Kidney glomerular epithelial cell (primary cell): Measurements from ENCODE around the gene TIAM1.

ENCODE experiments used
- DNase-seq: peaks from one replicate; lab custom pipeline; 2025; lab: John Stamatoyannopoulos, UW

Gene TIAM1

GRCh38 chr21:31164713-31165694 lies 179.1 kb downstream of the TIAM1 start:
- no peak for DNase-seq

- no peak for DNase-seq
Measured at GRCh38 chr21:31162827-31163226, 181.2 kb downstream of the TIAM1 start.

DNA sequence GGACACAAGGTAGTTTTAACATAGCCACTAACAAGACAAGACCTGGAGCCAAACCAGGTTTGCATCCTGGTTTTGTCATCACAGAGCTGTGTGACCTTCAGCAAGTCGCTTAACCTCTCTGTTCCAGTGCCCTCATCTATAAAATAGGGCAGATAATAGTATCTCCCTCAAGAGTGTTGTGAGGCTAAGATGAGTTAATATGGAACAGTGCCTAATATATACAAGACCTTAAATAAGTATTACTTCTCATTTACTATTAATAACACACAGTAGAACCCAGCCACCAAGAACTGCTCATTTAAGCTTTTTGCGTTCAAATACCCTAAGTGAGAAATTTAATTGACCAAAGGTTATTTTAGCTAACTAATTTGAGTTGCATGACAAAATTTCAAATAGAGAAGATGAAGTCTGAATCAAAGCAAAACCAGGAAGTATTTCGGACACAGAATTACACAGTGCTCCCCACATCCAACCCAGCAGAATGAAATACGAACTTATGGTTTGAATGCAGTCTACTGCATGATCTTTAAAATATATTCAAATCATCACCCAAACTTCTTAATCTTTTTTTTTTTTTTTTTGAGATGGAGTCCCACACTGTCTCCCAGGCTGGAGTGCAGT lies 181.9 kb downstream of the TIAM1 start:
- DNase-seq: no peak

- DNase-seq: peak; percentile 50
Measured at GRCh38 chr21:31161157-31161556, 182.9 kb downstream of the TIAM1 start.

DNA sequence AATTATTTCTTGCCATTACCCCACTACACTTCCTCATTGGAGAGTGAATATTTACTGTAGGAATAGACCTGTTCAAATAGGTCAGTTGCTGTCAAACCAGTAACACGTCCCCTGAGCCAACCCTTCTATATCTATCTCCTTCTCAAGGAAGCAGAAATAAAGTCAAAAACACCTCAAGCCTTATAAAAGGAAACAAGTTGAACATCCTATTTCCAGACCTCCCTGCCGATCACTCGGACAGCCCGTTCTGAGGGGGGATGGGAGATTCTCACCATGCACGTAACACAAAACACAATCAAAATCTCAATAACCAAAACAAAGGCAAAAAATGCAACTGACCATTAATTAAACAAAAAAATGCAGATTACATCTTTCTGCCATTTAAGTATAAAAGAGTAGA lies 184.3 kb downstream of the TIAM1 start:
- DNase-seq: no peak

- DNase-seq: no peak
Measured at GRCh38 chr21:31158789-31159581, 185.1 kb downstream of the TIAM1 start.

- peak; percentile 19 for DNase-seq
Measured at GRCh38 chr21:31157756-31158155, 186.3 kb downstream of the TIAM1 start.

DNA sequence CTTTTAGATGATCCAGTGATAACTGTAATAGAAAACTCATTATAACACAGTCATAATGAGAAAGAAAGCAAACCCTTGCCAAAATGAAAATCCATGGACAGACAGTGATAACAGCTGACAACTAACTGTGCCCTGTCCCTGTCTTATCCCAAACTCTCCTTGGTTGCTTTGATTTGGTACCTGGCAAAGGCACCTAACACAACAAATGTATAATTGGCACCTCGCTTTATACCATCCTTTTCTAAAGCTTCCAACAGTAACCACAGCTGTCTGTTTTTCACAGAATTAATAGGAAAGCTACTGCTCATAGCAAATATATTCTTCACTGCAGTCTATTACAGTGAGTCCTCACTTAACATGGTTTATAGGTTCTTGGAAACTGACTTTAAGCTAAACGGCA lies 187.4 kb downstream of the TIAM1 start:
- no peak for DNase-seq

DNA sequence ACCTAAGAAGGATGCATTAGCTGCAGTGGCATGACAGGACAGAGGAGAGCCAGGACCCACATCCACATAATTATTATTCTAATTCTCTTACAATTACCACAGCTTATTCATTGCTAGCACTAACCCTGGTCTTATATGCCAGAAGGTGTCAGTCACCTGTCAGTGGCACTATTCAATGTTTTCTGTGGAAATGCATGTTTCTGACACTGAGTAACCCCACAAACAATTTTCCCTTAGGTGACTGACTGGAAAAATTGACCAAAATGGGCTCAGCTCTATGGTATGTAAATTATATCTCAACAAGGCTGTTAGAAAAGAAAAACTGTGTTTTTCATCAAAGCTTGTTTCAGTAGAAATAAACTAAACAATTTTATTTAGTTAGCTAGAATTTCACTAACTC lies 187.9 kb downstream of the TIAM1 start:
- no peak for DNase-seq

DNA sequence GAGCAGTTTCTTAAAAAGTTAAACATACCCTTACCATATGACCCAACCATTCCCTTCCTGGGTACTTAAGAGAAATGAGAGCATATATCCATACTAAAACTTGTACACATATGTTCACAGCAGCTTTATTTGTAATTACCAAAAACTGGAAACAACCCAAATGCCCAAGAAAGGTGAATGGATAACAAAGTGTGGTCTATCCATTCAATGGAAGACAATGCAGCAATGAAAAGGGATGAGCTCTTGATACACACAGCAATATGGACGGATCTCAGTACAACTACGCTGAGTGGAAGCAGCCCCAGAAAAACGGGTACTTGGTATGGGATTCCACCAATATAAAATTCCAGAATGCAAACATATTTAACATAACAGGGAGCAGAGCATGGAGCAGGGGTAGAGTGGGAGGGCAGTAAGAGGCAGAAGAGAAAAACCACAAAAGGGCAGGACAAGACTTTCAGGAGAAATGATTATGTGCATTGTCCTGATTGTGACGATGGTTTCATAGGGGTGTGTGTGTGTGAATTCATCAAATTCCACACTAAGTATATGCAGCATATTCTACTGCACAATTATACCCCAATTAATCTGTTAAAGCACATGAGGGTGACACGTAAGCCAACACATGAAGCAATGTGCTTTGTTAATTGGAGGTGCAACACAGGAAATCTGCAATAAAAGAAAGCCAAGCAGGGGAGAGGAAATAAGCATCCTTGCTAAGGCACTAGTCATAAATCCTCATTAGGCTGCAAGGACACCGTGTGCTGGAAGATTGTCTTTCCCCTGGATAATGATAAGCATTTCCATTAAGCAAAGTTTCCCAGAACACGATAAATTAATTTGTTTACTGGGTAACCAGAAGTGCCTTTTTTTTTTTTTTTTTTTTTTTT lies 192.7 kb downstream of the TIAM1 start:
- DNase-seq: no peak

DNA sequence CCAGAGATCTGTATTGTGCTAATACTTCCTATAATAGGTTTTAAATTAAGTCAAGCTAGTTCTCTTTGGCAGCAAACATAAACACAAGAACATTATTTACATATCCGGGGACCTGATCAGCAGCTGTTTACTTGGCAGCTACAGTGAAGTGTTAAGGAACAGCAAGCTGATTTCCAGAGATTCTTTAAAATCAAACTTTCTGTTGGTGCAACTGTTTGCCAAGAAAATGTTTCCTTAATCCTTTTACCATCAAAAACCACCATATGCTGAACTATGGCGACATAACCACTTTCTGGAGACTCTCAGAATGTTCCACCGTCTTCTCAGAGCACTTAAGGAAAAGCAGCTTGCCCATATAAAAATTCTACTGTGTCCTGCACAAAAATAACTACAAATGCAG lies 198.8 kb downstream of the TIAM1 start:
- no peak for DNase-seq

DNA sequence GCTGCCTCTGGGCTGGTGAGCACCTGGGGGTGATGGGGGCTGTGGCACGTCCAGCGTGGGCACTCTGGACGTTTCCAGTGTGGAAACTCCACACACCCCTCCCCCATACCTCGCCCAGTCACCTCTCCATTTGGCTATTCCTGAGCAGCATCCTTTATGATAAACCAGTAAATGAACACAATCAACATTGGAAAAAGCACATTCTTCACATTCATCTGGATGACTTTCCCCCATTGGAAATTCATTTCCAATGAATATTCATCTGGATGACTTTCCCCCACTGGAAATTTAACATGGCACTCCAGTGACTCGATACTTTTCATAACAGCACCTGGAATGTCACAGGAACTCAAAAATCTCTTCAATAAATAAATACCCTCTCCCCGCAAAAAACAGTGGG lies 201.0 kb downstream of the TIAM1 start:
- DNase-seq: no peak

GRCh38 chr21:31142600-31142999 lies 201.5 kb downstream of the TIAM1 start:
- DNase-seq: peak; percentile 15

DNA sequence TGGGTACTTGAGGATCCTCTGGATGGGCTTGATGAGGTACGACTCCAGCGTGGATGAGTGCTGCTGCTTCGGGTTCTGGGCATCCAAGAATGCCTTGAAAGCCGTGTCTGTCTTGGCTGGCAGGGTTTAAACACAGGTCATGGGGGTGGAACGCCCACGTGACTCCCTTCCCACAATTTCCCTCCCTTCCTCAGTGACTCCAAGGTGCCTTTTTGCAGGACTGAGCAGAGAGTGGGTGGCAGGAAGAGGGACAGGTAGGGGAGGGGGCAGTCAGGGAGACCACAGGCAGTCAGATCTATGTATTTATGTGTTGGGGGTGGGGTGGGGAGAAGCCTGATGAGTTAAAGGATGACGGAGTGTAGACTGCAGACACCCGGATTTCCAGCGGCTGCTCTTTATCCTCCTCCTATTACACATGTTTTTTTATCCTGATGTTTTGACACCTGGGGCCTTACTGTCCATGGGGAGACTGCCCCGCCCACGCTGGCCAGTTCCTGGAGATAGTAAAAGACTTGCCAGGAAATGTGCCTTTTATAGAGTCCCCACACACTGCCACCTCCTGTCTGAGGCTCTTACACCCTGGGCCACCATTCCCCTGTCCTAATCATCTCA lies 202.6 kb downstream of the TIAM1 start:
- no peak for DNase-seq

DNA sequence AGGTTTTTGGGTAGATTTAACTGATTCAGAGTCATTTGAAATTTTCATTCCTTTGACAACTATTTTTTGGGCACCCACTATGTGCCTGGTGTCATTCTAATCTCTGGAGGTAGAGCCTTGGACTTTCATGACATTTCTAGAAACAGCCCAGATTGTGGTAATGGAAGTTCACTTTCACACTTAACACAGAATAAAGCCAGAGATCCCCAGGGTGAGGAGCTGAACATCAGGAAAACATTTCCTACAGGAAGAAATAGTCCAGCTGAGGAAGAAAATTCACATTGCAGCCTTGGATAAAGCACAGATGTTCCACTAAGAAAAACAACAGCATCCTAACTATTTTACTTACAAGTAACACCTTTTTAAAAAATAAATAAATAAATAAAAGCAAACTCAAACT lies 203.4 kb downstream of the TIAM1 start:
- no peak for DNase-seq

GRCh38 chr21:31140025-31140424 lies 204.0 kb downstream of the TIAM1 start:
- DNase-seq: no peak

GRCh38 chr21:31137960-31138359 lies 206.1 kb downstream of the TIAM1 start:
- no peak for DNase-seq

- no peak for DNase-seq
Measured at GRCh38 chr21:31136891-31137290, 207.2 kb downstream of the TIAM1 start.

DNA sequence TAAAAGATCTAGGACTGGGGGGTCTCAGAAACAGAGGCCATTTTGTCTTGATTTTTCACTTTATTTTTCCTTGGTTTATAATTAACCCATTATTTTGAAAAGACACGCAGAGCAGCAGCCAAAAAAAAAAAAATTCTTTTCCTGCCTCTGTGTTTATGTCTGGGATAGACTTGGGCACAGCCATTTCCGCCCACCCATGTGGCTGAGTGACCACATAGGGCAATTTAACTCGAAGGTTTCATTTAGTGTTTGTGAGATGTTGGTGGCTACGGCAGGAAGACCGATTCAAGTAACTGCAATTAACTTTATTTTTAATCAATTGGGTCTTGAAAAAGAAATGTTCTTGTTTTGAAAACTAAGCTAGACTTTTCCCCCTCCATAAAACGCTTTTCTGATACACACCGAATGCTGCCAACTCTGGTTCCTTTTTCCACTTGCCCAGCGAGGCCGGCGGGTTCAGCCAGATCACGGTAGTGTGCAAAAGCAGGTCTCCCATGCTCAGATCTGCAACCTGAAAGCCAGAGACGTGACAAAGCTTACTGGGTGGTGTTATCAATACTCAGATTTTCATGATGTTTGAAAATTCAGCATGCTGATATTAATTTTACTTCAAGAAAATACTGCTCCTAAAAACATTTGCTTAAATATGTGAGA lies 208.4 kb downstream of the TIAM1 start:
- peak; percentile 6 for DNase-seq

DNA sequence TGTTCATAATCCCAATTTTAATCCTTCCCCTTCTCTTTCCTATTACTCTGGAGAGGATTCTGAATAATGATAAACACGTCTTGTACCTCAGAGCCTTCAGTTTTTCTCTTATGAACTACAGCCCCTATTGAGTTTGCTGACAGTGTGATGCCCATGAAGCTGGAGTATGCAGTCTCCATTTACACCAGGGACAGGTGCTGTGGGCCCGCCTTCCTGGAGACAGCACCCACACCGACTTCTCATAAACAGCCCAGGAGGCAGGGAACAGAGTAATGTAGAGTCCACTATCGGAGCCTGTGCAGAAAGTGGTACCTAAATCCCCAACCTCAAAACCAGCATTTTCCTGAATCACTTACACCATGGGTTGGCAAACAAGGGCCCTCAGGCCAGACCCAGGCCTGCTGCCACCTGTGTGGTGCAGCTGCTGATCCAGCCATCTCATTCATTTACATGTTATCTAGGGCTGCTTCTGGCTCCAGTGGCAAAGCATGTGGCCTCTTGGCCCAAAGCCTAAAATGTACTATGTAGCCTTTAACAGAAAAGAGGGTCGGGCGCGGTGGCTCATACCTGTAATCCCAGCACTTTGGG lies 210.7 kb downstream of the TIAM1 start:
- no peak for DNase-seq
